WERI-Rb-1 (cell line): ENCODE data around the gene ITM2B.

Source experiments
- DNase-seq: peaks from one replicate; pipeline ENCODE4 v3.0.0-alpha.2; 2020
- H3K27ac ChIP-seq: fragments of 250-450 bp; sonication (Bioruptor Pico); 2 replicates; pipeline ENCODE4 v1.5.1; 2020; ENCODE audit warnings: mild to moderate bottlenecking, moderate library complexity
- H3K27me3 ChIP-seq: fragments of 250-450 bp; sonication (Bioruptor Pico); 2 replicates; pipeline ENCODE4 v1.5.1; 2021; ENCODE audit warnings: mild to moderate bottlenecking, low read depth, moderate library complexity; ENCODE audit not compliant: insufficient read depth, severe bottlenecking
- H3K36me3 ChIP-seq: fragments of 250-450 bp; sonication (Bioruptor Pico); 2 replicates; pipeline ENCODE4 v1.5.1; 2020; ENCODE audit warnings: mild to moderate bottlenecking, moderate library complexity
- H3K4me3 ChIP-seq: 2 replicates; pipeline ENCODE4 v1.5.1; 2011; ENCODE audit warnings: low read depth, mild to moderate bottlenecking, control low read depth, low read length
- H3K9me3 ChIP-seq: fragments of 250-450 bp; sonication (Bioruptor Pico); 2 replicates; pipeline ENCODE4 v1.5.1; 2021; ENCODE audit warnings: mild to moderate bottlenecking, moderate library complexity; ENCODE audit not compliant: severe bottlenecking
- TF ChIP-seq, protein P1 (sequence below): IDR thresholded peaks from 2 replicates; pipeline ENCODE4 v1.5.1; 2011; ENCODE audit warnings: low read depth, mild to moderate bottlenecking, control low read depth, inconsistent platforms, low read length

Gene ITM2B

DNA sequence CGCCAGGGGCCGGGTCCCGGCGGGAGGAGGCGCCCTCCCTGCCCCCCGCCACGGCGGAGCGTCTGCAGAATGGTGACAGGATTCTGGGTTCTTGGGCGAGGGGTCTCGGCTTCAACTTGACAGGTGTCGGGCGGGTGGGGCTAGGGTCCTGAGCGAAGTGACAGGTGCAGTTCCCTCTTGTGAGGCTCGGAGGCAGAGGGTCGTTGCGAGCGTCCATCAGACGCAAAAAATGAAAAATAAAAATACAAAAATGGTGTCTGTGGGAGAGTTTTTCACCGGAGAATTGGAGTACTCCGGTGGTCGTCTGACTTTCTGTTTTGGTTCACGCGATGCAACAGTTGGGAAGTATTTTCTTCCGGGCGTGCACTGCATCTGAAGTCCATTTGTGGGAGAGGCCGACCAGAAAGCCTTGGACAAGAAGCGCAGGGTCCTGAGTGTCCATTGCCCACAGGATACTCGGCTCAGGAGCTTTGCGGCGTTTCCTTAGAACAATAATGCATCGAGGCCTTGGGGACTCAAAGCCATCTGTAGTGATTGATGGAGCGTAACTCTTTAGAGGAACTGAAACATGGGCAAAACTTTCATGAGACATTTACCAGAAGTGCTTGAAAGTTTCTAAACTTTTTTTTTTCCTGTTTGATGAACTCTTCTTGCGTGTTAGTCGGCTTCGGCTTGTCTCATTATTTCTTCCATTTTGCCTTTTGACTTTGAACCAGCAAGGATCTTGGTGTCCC, 71.3 kb downstream of the ITM2B start:
- Histone ChIP-seq H3K27ac (no peak overlapping the region), H3K36me3 (no peaks in the 10 kb centered on the region), H3K4me3 (no peak overlapping the region), H3K9me3 (no peaks in the 10 kb centered on the region), H3K27me3 (no peaks in the 10 kb centered on the region)
- DNase-seq: no peak
- TF ChIP-seq, protein P1, sequence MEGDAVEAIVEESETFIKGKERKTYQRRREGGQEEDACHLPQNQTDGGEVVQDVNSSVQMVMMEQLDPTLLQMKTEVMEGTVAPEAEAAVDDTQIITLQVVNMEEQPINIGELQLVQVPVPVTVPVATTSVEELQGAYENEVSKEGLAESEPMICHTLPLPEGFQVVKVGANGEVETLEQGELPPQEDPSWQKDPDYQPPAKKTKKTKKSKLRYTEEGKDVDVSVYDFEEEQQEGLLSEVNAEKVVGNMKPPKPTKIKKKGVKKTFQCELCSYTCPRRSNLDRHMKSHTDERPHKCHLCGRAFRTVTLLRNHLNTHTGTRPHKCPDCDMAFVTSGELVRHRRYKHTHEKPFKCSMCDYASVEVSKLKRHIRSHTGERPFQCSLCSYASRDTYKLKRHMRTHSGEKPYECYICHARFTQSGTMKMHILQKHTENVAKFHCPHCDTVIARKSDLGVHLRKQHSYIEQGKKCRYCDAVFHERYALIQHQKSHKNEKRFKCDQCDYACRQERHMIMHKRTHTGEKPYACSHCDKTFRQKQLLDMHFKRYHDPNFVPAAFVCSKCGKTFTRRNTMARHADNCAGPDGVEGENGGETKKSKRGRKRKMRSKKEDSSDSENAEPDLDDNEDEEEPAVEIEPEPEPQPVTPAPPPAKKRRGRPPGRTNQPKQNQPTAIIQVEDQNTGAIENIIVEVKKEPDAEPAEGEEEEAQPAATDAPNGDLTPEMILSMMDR: no peak

DNA sequence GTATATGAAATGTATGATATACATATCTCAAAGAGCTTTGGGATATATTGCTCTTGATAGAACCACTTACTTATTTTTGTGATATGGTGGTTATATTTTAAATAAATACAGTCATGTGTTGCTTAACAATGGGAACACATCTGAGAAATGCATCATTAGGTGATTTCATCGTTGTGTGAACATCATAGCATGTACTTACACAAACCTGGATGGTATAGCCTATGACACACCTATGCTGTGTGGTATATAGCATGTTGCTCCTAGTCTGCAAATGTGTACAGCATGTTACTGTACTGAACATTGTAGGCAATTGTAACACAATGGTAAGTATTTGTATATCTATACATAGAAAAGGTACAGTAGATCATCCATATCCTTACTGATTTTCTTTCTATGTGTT, 78.2 kb downstream of the ITM2B start:
- DNase-seq: no peak
- TF ChIP-seq, protein P1: no peak
- no peaks in the 10 kb centered on the region for H3K27me3 ChIP-seq
- H3K36me3 ChIP-seq: no peaks in the 10 kb centered on the region
- no peak overlapping the region for H3K4me3 ChIP-seq
- H3K27ac ChIP-seq: no peak overlapping the region
- no peaks in the 10 kb centered on the region for H3K9me3 ChIP-seq

DNA sequence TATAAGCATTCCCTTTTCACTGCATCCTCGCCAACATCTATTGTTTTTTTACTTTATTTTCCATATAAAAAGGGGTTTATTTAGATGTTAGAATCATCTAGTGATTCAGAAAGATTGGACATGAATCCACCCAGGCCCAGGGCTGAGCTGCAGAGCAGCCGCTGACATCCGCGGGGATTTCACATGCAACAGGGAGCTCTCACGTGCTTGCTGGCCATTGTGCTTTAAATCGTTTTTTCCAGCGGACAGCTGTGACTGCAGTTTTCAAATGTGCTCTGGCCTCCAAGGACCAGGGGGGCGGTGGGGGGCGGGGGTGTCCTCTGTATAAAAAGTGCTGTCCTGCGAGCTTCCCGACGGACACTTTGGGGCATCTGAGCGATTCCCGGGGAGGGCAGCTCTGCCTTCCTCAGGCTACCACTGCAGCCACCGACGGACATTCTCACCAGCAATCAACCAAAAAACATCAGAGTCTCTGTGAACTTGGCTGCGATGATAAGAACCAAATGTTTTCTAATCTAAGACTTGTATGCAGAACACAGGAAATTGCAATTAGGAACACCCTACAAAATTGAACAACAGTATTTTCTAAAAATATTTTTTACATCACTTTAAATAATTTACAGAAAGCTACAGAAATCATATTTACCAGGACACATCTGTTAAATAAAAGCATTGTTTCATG, 83.1 kb downstream of the ITM2B start:
- TF ChIP-seq, protein P1: no peak
- Histone ChIP-seq H3K9me3 (no peaks in the 10 kb centered on the region), H3K27ac (no peak overlapping the region), H3K4me3 (no peak overlapping the region), H3K27me3 (no peaks in the 10 kb centered on the region), H3K36me3 (no peaks in the 10 kb centered on the region)
- DNase-seq: no peak

DNA sequence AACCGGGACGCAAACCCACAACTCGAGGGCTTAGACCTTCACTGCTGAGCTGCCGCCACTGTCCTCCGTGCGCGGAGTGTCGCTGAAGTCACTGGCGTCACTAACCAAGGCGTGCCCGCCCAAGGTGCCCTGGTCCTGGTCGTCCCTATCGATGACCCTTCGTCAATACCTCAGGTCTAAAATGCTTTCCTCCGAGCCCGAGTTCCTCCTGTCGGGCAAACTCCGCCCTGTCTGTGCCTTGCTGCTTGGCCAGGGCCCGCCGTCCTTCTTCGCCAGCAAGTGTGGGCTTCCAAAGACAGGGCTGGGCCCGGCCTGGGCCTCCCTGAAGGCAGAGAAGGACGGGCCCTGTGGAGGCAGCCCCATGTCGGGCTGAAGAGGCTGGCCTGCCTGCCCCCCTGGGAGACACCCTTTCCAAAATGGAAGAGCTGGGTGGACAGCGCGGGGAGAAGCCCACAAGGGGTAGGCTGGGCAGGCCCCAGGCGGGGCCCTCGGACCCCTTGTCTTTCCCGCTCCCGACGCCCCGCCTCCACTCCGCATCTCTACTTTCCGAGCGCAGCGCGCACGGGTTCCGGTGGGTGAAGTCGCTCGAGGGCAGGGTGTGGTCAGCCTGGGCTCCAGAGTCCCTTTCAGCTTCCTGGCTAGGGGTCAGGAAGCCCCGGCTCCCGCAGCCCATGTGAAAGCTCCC, 84.0 kb downstream of the ITM2B start:
- no peak for DNase-seq
- H3K36me3 ChIP-seq: no peaks in the 10 kb centered on the region

DNA sequence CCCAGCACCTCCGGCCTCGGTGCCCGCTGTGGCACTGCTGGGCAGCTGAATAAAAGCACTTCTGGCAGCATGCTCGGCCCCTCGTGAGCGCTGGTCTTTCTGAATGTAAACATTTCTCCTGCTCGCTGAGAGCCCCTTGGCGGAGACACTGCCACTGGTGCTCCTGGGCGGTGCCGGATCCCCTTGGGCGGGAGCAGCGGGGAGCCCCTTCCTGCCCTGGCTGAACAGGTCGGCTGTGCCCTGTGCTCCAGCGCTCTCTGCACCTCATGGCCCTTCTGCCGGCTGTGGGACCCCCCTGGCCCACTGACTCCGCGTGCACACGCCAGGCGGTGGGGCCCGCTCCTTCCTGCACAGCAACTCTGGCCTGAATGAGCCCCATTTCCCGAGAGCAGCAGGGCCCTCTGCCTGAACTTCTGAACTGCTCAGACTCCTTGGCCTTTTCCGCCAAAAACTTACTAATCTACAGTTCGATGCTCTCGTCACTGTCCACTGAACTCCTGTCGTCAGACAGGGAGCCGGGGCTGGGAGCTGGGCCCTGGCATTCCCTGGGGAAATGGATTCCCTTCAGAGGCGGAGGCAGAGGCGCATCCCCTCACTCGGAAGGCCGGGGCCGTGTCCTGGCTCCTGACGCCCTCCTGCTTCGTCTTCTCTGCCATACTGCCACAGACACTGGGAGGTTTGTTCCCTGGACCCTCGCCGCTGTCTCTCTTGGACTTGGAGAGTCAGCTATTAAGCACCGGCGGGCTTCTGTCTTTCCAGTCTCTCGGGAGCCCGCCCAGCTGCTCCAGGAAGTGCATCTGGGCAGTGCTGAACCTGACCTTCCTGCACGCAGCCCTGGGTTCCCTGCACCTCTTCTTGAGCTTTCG, 84.7 kb downstream of the ITM2B start:
- no peaks in the 10 kb centered on the region for H3K9me3 ChIP-seq
- H3K27me3 ChIP-seq: no peaks in the 10 kb centered on the region
- no peak overlapping the region for H3K27ac ChIP-seq
- TF ChIP-seq, protein P1: no peak
- H3K36me3 ChIP-seq: no peaks in the 10 kb centered on the region
- no peak overlapping the region for H3K4me3 ChIP-seq
- DNase-seq: no peak

More for the DNA sequence above, 84.0 kb downstream of the ITM2B start:
- no peaks in the 10 kb centered on the region for H3K9me3 ChIP-seq
- H3K27me3 ChIP-seq: no peaks in the 10 kb centered on the region
- TF ChIP-seq, protein P1: no peak
- no peak overlapping the region for H3K27ac ChIP-seq
- no peak overlapping the region for H3K4me3 ChIP-seq
